IMR-90 (cell line): ENCODE data around the gene MPZL1. TPM values are rescaled to one million over a fixed set of nuclear protein-coding genes. Genes with fewer than 3 reads are reported as not detected.

Source experiments
- ATAC-seq: fragments of 200-7000 bp; cut with Tn5 transposase; 2 replicates; pipeline ENCODE4 v1.9.1; 2020; ENCODE audit warnings: low read depth, mild to moderate bottlenecking, moderate library complexity
- BruUV-seq: library from RNA; stranded (reverse); fragments of 400-500 nt; replicated peaks from 2 replicates; lab custom pipeline; 2021; lab: Mats Ljungman, UMichigan
- CTCF ChIA-PET: fragments of 300-600 bp; formaldehyde crosslinking; extraction: SDS; loops from one replicate; lab custom pipeline; 2021; ENCODE audit warnings: antibody characterized with exemption; lab: Yijun Ruan, JAX
- POLR2A ChIA-PET: fragments of 300-600 bp; sonication (Branson Sonifier 250); formaldehyde crosslinking; loops from one replicate; lab custom pipeline; 2022; ENCODE audit warnings: antibody characterized with exemption; ENCODE audit not compliant: unreplicated experiment; lab: Charles Lee
- DNase-seq: peaks from one replicate; pipeline ENCODE4 v3.0.0; 2013
- H2AFZ ChIP-seq: replicated peaks from 2 replicates; pipeline ENCODE3; 2013; ENCODE audit warnings: low read length, mild to moderate bottlenecking; ENCODE audit not compliant: poor library complexity
- H2AK5ac ChIP-seq: 2 replicates; pipeline ENCODE4 v1.6.1; 2013; ENCODE audit warnings: low read depth, low read length, inconsistent platforms
- H2AK9ac ChIP-seq: replicated peaks from 2 replicates; pipeline ENCODE3; 2013; ENCODE audit warnings: mild to moderate bottlenecking, low read depth, low read length, moderate library complexity; ENCODE audit not compliant: poor library complexity
- H2BK120ac ChIP-seq: 2 replicates; pipeline ENCODE4 v1.6.1; 2013; ENCODE audit warnings: low read depth, low read length, inconsistent platforms
- H2BK15ac ChIP-seq: 3 replicates; pipeline ENCODE4 v1.6.1; 2013; ENCODE audit warnings: low read depth, low read length, inconsistent platforms
- H2BK20ac ChIP-seq: 2 replicates; pipeline ENCODE4 v1.6.1; 2013; ENCODE audit warnings: low read depth, mild to moderate bottlenecking, inconsistent platforms, low read length, moderate library complexity
- H2BK5ac ChIP-seq: 2 replicates; pipeline ENCODE4 v1.6.1; 2013; ENCODE audit warnings: mild to moderate bottlenecking, low read depth, low read length, inconsistent platforms; ENCODE audit not compliant: poor library complexity, severe bottlenecking
- H3K14ac ChIP-seq: replicated peaks from 2 replicates; pipeline ENCODE4 v1.6.1; 2013; ENCODE audit warnings: low read depth, low read length, inconsistent platforms
- H3K18ac ChIP-seq: 2 replicates; pipeline ENCODE4 v1.6.1; 2013; ENCODE audit warnings: low read depth, low read length, control low read depth
- H3K23ac ChIP-seq: 2 replicates; pipeline ENCODE4 v1.6.1; 2013; ENCODE audit warnings: low read depth, low read length, inconsistent platforms
- H3K27ac ChIP-seq: 2 replicates; pipeline ENCODE4 v1.5.1; 2013; ENCODE audit warnings: mild to moderate bottlenecking, control low read depth, low read length; ENCODE audit not compliant: insufficient read depth
- H3K27me3 ChIP-seq: 2 replicates; pipeline ENCODE4 v1.6.1; 2013; ENCODE audit warnings: low read length; ENCODE audit not compliant: control insufficient read depth, insufficient read depth
- H3K36me3 ChIP-seq: 2 replicates; pipeline ENCODE4 v1.6.1; 2013; ENCODE audit warnings: low read length, mixed read lengths; ENCODE audit not compliant: control insufficient read depth, insufficient read depth
- H3K4ac ChIP-seq: 2 replicates; pipeline ENCODE4 v1.6.1; 2013; ENCODE audit warnings: low read depth, low read length, inconsistent platforms
- H3K4me1 ChIP-seq: 2 replicates; pipeline ENCODE4 v1.6.1; 2013; ENCODE audit warnings: low read length, mixed read lengths; ENCODE audit not compliant: control insufficient read depth, insufficient read depth
- H3K4me2 ChIP-seq: 2 replicates; pipeline ENCODE4 v1.6.1; 2013; ENCODE audit warnings: low read depth, mild to moderate bottlenecking, control low read depth, low read length, moderate library complexity
- H3K4me3 ChIP-seq: 2 replicates; pipeline ENCODE4 v1.5.1; 2013; ENCODE audit warnings: low read depth, mild to moderate bottlenecking, control low read depth, low read length, moderate library complexity; ENCODE audit not compliant: insufficient read depth
- H3K56ac ChIP-seq: 2 replicates; pipeline ENCODE4 v1.6.1; 2013; ENCODE audit warnings: low read length, inconsistent platforms; ENCODE audit not compliant: insufficient read depth; ENCODE audit errors: extremely low read depth
- H3K79me1 ChIP-seq, 2 experiments: 2 replicates each; pipeline ENCODE4 v1.6.1; 2013; ENCODE audit warnings: low read length in 2 of 2, inconsistent platforms in 1 of 2, low read depth in 1 of 2
- H3K9ac ChIP-seq: 2 replicates; pipeline ENCODE4 v1.6.1; 2013; ENCODE audit warnings: low read depth, low read length, control low read depth
- H3K9me1 ChIP-seq: 2 replicates; pipeline ENCODE4 v1.6.1; 2013; ENCODE audit warnings: low read length, inconsistent platforms; ENCODE audit not compliant: insufficient read depth
- H3K9me3 ChIP-seq: 2 replicates; pipeline ENCODE4 v1.6.1; 2013; ENCODE audit warnings: low read length; ENCODE audit not compliant: control insufficient read depth, insufficient read depth
- H4K20me1 ChIP-seq: 2 replicates; pipeline ENCODE4 v1.6.1; 2013; ENCODE audit warnings: low read length, inconsistent platforms; ENCODE audit not compliant: insufficient read depth
- H4K5ac ChIP-seq: 2 replicates; pipeline ENCODE4 v1.6.1; 2013; ENCODE audit warnings: mild to moderate bottlenecking, low read depth, low read length, control low read depth
- H4K8ac ChIP-seq, 2 experiments: 2 replicates each; pipeline ENCODE4 v1.6.1; 2013; ENCODE audit warnings: low read depth in 2 of 2, low read length in 2 of 2, control low read depth in 1 of 2, inconsistent platforms in 1 of 2
- H4K91ac ChIP-seq: 2 replicates; pipeline ENCODE4 v1.6.1; 2013; ENCODE audit warnings: low read depth, low read length, inconsistent platforms; ENCODE audit not compliant: insufficient read depth
- MAFK ChIP-seq: IDR thresholded peaks from 2 replicates; pipeline ENCODE4 v1.6.1; 2012; ENCODE audit warnings: low read depth, low read length, improper control_type of control experiment
- NFE2L2 ChIP-seq: fragments of 150-350 bp; IDR thresholded peaks from 2 replicates; pipeline ENCODE4 v1.6.1; 2016; ENCODE audit warnings: low read depth, mild to moderate bottlenecking, low read length
- WGBS, 2 experiments: methylation state at CpG; one replicate each; pipeline versions ENCODE4 v1.1.5 to v1.1.7; 2013; ENCODE audit warnings: missing lambda C conversion rate in 2 of 2; ENCODE audit not compliant: insufficient read length in 1 of 2; ENCODE audit errors: extremely low coverage in 2 of 2; 5-methylcytosine and 5-hydroxymethylcytosine counted together
- dilution Hi-C: fragments of 300-500 bp; cut with HindIII; formaldehyde crosslinking; loops from one replicate; pipeline ENCODE4 v1.14.3; 2018; ENCODE audit warnings: low sequenced_read_pairs; ENCODE audit not compliant: unreplicated experiment
- in situ Hi-C: fragments of 300-500 bp; cut with MboI; formaldehyde crosslinking; loops from 3 replicates; pipeline ENCODE4 v1.14.3; 2019; ENCODE audit warnings: low sequenced_read_pairs, inconsistent platforms, mixed read lengths
- intact Hi-C: fragments of 100-400 bp; cut with micrococcal nuclease; formaldehyde crosslinking; loops from 2 replicates; pipeline ENCODE4 v1.10.0; 2022
- polyA plus RNA-seq, 3 experiments: library from polyadenylated mRNA; depleted of rRNA; stranded (reverse); fragments of >200 nt; gene quantifications; 2 replicates each; pipeline ENCODE4 v1.2.3, GENCODE V29; 2012; ENCODE audit warnings: low replicate concordance in 1 of 3
- total RNA-seq: library from RNA; depleted of rRNA; stranded (reverse); fragments of >200 nt; gene quantifications from 2 replicates; pipeline ENCODE4 v1.2.3, GENCODE V29; 2012
- TF ChIP-seq, protein P1 (sequence below): conservative IDR thresholded peaks from 2 replicates; pipeline ENCODE4 v1.5.1; 2012; ENCODE audit warnings: mild to moderate bottlenecking, low read depth, low read length, improper control_type of control experiment

MPZL1 gene
- total and polyA plus RNA-seq, 2 of the 4 experiments (the other 2 are of a cell fraction): 55.3 to 87.3 TPM

DNA sequence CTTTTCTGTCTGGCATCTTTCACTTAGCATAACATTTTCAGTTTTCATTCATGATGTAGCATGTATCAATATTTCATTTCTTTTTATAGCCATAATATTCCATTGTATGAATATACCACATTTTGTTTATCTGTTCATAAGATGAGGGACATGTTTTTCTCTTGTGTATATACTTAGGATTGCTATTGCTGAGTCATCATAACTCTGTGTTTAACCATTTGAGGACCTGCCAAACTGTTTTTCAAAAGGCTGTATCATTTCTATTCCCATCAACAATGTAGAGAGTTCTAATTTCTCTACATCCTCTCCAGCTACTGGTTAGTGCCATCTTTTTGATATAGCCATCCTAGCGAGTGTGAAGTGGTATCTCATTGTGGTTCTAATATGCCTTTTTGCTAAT lies 26.2 kb downstream of the MPZL1 start:
- H3K36me3 ChIP-seq: no peaks in the 10 kb centered on the region
- no peaks in the 10 kb centered on the region for H3K27me3 ChIP-seq
- H2AK9ac ChIP-seq: no peak overlapping the region
- H3K9me3 ChIP-seq: no peaks in the 10 kb centered on the region
- no peak overlapping the region for H2BK20ac ChIP-seq
- no CpG with 5 or more reads among the region's 1 CpG for WGBS, 2 experiments
- no peak overlapping the region for H4K91ac ChIP-seq
- DNase-seq (peak; percentile 58), ATAC-seq (peak; percentile 38; the same call in 1 of the 2 replicates)
- peaks cover 18% of the 10 kb centered on the region for H3K4me1 ChIP-seq
- TF ChIP-seq, protein P1, sequence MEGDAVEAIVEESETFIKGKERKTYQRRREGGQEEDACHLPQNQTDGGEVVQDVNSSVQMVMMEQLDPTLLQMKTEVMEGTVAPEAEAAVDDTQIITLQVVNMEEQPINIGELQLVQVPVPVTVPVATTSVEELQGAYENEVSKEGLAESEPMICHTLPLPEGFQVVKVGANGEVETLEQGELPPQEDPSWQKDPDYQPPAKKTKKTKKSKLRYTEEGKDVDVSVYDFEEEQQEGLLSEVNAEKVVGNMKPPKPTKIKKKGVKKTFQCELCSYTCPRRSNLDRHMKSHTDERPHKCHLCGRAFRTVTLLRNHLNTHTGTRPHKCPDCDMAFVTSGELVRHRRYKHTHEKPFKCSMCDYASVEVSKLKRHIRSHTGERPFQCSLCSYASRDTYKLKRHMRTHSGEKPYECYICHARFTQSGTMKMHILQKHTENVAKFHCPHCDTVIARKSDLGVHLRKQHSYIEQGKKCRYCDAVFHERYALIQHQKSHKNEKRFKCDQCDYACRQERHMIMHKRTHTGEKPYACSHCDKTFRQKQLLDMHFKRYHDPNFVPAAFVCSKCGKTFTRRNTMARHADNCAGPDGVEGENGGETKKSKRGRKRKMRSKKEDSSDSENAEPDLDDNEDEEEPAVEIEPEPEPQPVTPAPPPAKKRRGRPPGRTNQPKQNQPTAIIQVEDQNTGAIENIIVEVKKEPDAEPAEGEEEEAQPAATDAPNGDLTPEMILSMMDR: no peak
- TF ChIP-seq MAFK: peak; percentile 99
- TF ChIP-seq NFE2L2: peak; percentile 82
- H4K5ac ChIP-seq: peak overlapping the region; percentile 11; the same call in 1 of the 2 replicates
- H2BK120ac ChIP-seq: no peak overlapping the region
- no peak overlapping the region for H4K8ac ChIP-seq
- peaks cover 59% of the 10 kb centered on the region for H4K20me1 ChIP-seq
- POLR2A ChIA-PET: no interaction called here
- intact Hi-C loops (no loop called here), dilution Hi-C loops (no loop called here), in situ Hi-C loops (no loop called here)
- H2BK5ac ChIP-seq: no peak overlapping the region
- H3K4me2 ChIP-seq: peak overlapping the region; percentile 42; the same call in 1 of the 2 replicates
- BruUV-seq: no TSS peak
- H3K4ac ChIP-seq: no peak overlapping the region
- H3K4me3 ChIP-seq: no peak overlapping the region
- no peak overlapping the region for H3K27ac ChIP-seq
- no peak overlapping the region for H2AK5ac ChIP-seq
- H3K23ac ChIP-seq: no peak overlapping the region
- peaks cover 24% of the 10 kb centered on the region for H3K9me1 ChIP-seq
- H3K56ac ChIP-seq: no peak overlapping the region; the same call in 1 of the 2 replicates
- H3K9ac ChIP-seq: no peak overlapping the region
- peak overlapping the region; percentile 60; the same call in 1 of the 2 replicates for H3K18ac ChIP-seq
- CTCF ChIA-PET: interaction anchor here (1.0 kb wide), 1 partner anchor 48 kb away, joined by 3 read pairs; no protein-coding TSS in a partner anchor
- H3K79me1 ChIP-seq: peaks cover 23 to 64% of the 10 kb centered on the region in 2 experiments
- no peak overlapping the region for H3K14ac ChIP-seq
- no peak overlapping the region for H2AFZ ChIP-seq
- H2BK15ac ChIP-seq: no peak overlapping the region
